Measurements from ENCODE around the gene ABHD10. TPM values are rescaled to one million over a fixed set of nuclear protein-coding genes. Genes with fewer than 3 reads are reported as not detected.

Gene ABHD10
- total and polyA plus RNA-seq, 5 donors from 2014 or later, result 18.8 to 37.2 (median 34.3) TPM

GRCh38 chr3:111943533-111943932, 35.3 kb upstream of the ABHD10 start:
- DNase-seq, result no peak
- H3K9me3 Mint-ChIP-seq, result no peaks in the 10 kb centered on the region
- ATAC-seq (ENCODE audit: low read depth in 2 of 2), result no peak
- peaks cover 6% of the 10 kb centered on the region for H3K27me3 Mint-ChIP-seq
- Histone ChIP-seq H3K4me3 (ENCODE audit: low read depth, low read length) (no peak overlapping the region), H3K36me3 (ENCODE audit: control insufficient read depth, insufficient read depth, low read length) (no peaks in the 10 kb centered on the region), H3K27ac (ENCODE audit: insufficient read depth, low read length, poor library complexity, severe bottlenecking) (no peak overlapping the region), H3K27me3 (ENCODE audit: control insufficient read depth, insufficient read depth, low read length) (no peaks in the 10 kb centered on the region), H3K9me3 (ENCODE audit: control insufficient read depth in 2 of 2, low read length in 2 of 2) (no peaks in the 10 kb centered on the region), H3K4me1 (ENCODE audit: control insufficient read depth, insufficient read depth, low read length, poor library complexity, severe bottlenecking) (no peaks in the 10 kb centered on the region)
- H3K4me3 Mint-ChIP-seq, result no peak overlapping the region
- no peaks in the 10 kb centered on the region for H3K4me1 Mint-ChIP-seq
- no peak overlapping the region for H3K27ac Mint-ChIP-seq
- H3K36me3 Mint-ChIP-seq, result peaks cover 16% of the 10 kb centered on the region

- no peaks in the 10 kb centered on the region for H3K4me1 Mint-ChIP-seq
- DNase-seq (no peak), ATAC-seq (ENCODE audit: low read depth in 2 of 2) (no peak)
- Histone ChIP-seq H3K4me1 (ENCODE audit: control insufficient read depth, insufficient read depth, low read length, poor library complexity, severe bottlenecking) (no peaks in the 10 kb centered on the region), H3K27me3 (ENCODE audit: control insufficient read depth, insufficient read depth, low read length) (no peaks in the 10 kb centered on the region), H3K27ac (ENCODE audit: insufficient read depth, low read length, poor library complexity, severe bottlenecking) (no peak overlapping the region), H3K4me3 (ENCODE audit: low read depth, low read length) (no peak overlapping the region), H3K36me3 (ENCODE audit: control insufficient read depth, insufficient read depth, low read length) (no peaks in the 10 kb centered on the region), H3K9me3 (ENCODE audit: control insufficient read depth in 2 of 2, low read length in 2 of 2) (no peaks in the 10 kb centered on the region)
- H3K4me3 Mint-ChIP-seq, result no peak overlapping the region
- peaks cover 11% of the 10 kb centered on the region for H3K36me3 Mint-ChIP-seq
- no peak overlapping the region for H3K27ac Mint-ChIP-seq
- peaks cover 6% of the 10 kb centered on the region for H3K27me3 Mint-ChIP-seq
- no peaks in the 10 kb centered on the region for H3K9me3 Mint-ChIP-seq
These were observed 34.5 kb upstream of the ABHD10 start for GRCh38 chr3:111944372-111944771.

DNA sequence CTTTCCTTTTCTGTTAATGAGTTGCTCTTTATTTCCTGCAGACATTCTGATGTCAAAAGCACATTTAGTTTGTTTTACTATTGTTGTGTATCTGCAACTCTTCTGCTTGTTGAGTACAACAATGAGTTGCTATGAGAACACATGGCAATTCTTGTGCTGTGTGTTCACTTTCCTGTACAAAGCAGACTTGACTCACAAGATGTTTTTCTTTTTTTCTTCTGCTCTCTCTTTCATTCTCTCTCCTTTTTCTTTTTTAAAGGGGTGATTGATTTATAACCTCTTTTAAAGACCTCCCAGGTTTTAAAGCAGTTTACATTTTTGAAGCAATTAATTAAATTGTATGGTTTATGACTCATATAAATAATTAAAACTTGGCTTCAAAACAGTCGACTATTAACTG, 31.6 kb upstream of the ABHD10 start:
- no peak for DNase-seq
- no peak overlapping the region for H3K4me3 Mint-ChIP-seq
- no peak for ATAC-seq (ENCODE audit: low read depth in 2 of 2)
- Histone ChIP-seq H3K4me3 (ENCODE audit: low read depth, low read length) (no peak overlapping the region), H3K36me3 (ENCODE audit: control insufficient read depth, insufficient read depth, low read length) (no peaks in the 10 kb centered on the region), H3K4me1 (ENCODE audit: control insufficient read depth, insufficient read depth, low read length, poor library complexity, severe bottlenecking) (no peaks in the 10 kb centered on the region), H3K27me3 (ENCODE audit: control insufficient read depth, insufficient read depth, low read length) (no peaks in the 10 kb centered on the region), H3K9me3 (ENCODE audit: control insufficient read depth in 2 of 2, low read length in 2 of 2) (no peaks in the 10 kb centered on the region), H3K27ac (ENCODE audit: insufficient read depth, low read length, poor library complexity, severe bottlenecking) (no peak overlapping the region)
- no peaks in the 10 kb centered on the region for H3K4me1 Mint-ChIP-seq
- peaks cover 6% of the 10 kb centered on the region for H3K27me3 Mint-ChIP-seq
- H3K9me3 Mint-ChIP-seq, result no peaks in the 10 kb centered on the region
- H3K27ac Mint-ChIP-seq, result no peak overlapping the region
- no peaks in the 10 kb centered on the region for H3K36me3 Mint-ChIP-seq

- Mint-ChIP-seq H3K27me3 (peaks cover 6% of the 10 kb centered on the region), H3K36me3 (no peaks in the 10 kb centered on the region), H3K4me3 (no peak overlapping the region), H3K4me1 (no peaks in the 10 kb centered on the region), H3K9me3 (no peaks in the 10 kb centered on the region), H3K27ac (peak overlapping the region in 1 of 3 donors; percentile 39)
- Histone ChIP-seq H3K4me1 (ENCODE audit: control insufficient read depth, insufficient read depth, low read length, poor library complexity, severe bottlenecking) (no peaks in the 10 kb centered on the region), H3K27me3 (ENCODE audit: control insufficient read depth, insufficient read depth, low read length) (no peaks in the 10 kb centered on the region), H3K4me3 (ENCODE audit: low read depth, low read length) (no peak overlapping the region), H3K9me3 (ENCODE audit: control insufficient read depth in 2 of 2, low read length in 2 of 2) (no peaks in the 10 kb centered on the region), H3K27ac (ENCODE audit: insufficient read depth, low read length, poor library complexity, severe bottlenecking) (no peak overlapping the region), H3K36me3 (ENCODE audit: control insufficient read depth, insufficient read depth, low read length) (no peaks in the 10 kb centered on the region)
- no peak for DNase-seq
- no peak for ATAC-seq (ENCODE audit: low read depth in 2 of 2)
These were observed 30.0 kb upstream of the ABHD10 start for GRCh38 chr3:111948786-111949185.

DNA sequence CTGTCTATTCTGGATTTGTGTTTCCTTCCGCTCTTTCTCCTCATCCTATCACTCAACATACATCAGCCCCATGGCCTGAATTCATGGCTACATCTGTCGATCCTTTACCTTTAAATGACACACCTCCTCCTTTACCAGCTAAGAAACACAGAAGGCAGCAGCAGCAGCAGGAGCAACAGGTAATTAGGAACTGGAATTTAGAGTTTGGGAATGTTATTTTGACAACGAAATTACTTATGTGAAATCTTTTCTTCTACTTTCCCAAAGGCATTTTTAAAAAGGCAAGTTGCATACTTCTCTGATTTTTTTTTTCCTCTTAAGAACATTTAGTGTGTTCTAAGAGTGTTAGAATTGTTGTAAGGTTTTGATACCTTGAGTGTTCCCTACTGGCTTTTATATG, 29.1 kb upstream of the ABHD10 start:
- H3K36me3 ChIP-seq (ENCODE audit: control insufficient read depth, insufficient read depth, low read length), result no peaks in the 10 kb centered on the region
- Mint-ChIP-seq H3K27ac (no peak overlapping the region), H3K9me3 (no peaks in the 10 kb centered on the region), H3K4me3 (no peak overlapping the region), H3K27me3 (peaks cover 10% of the 10 kb centered on the region), H3K36me3 (no peaks in the 10 kb centered on the region), H3K4me1 (no peaks in the 10 kb centered on the region)
- no peaks in the 10 kb centered on the region for H3K27me3 ChIP-seq (ENCODE audit: control insufficient read depth, insufficient read depth, low read length)
- H3K4me1 ChIP-seq (ENCODE audit: control insufficient read depth, insufficient read depth, low read length, poor library complexity, severe bottlenecking), result no peaks in the 10 kb centered on the region
- no peak for DNase-seq
- H3K4me3 ChIP-seq (ENCODE audit: low read depth, low read length), result no peak overlapping the region
- no peak for ATAC-seq (ENCODE audit: low read depth in 2 of 2)
- no peaks in the 10 kb centered on the region for H3K9me3 ChIP-seq (ENCODE audit: control insufficient read depth in 2 of 2, low read length in 2 of 2)
- H3K27ac ChIP-seq (ENCODE audit: insufficient read depth, low read length, poor library complexity, severe bottlenecking), result no peak overlapping the region

DNA sequence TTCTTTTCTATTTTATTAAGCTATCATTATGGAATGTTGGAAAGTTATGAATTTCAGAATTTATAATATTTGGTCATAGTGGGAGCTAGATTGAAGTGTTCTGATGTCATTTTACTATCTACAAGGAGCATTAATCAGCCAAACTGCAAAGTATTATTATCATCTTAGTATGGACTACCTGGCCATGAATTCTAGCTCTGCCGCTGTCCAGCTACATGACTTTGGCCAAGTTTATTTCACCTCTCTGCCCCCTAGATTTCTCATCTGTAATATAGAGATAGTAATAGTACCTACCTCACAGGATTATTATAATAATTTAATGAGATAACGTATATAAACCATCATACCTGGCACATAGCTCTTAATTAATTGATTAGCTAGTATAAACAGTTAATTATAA, 27.8 kb upstream of the ABHD10 start:
- Histone ChIP-seq H3K36me3 (ENCODE audit: control insufficient read depth, insufficient read depth, low read length) (no peaks in the 10 kb centered on the region), H3K27ac (ENCODE audit: insufficient read depth, low read length, poor library complexity, severe bottlenecking) (no peak overlapping the region), H3K27me3 (ENCODE audit: control insufficient read depth, insufficient read depth, low read length) (no peaks in the 10 kb centered on the region), H3K4me3 (ENCODE audit: low read depth, low read length) (no peak overlapping the region), H3K9me3 (ENCODE audit: control insufficient read depth in 2 of 2, low read length in 2 of 2) (no peaks in the 10 kb centered on the region), H3K4me1 (ENCODE audit: control insufficient read depth, insufficient read depth, low read length, poor library complexity, severe bottlenecking) (no peaks in the 10 kb centered on the region)
- no peaks in the 10 kb centered on the region for H3K9me3 Mint-ChIP-seq
- ATAC-seq (ENCODE audit: low read depth in 2 of 2) (no peak), DNase-seq (no peak)
- no peaks in the 10 kb centered on the region for H3K36me3 Mint-ChIP-seq
- no peaks in the 10 kb centered on the region for H3K4me1 Mint-ChIP-seq
- no peak overlapping the region for H3K27ac Mint-ChIP-seq
- no peak overlapping the region for H3K4me3 Mint-ChIP-seq
- H3K27me3 Mint-ChIP-seq, result peaks cover 10% of the 10 kb centered on the region

DNA sequence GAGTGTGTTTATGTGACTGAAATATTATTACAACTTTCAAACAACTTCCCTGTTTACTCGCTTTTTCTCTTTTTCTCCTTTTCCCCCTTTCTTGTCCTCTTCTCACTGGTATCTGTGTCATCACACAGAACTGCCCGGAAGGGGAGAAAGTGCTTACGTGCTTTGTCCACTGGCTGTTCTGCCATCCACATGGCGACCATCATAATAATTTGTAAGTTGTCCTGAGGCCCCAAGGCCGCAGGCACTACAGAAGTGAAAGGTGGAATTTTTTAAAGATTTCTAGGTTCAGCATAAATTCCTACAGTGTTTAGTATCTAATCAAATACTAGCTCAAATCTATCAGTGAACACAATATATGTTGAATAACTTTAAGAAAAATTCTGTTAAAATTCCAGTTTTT, 26.7 kb upstream of the ABHD10 start:
- Histone ChIP-seq H3K4me3 (ENCODE audit: low read depth, low read length) (no peak overlapping the region), H3K27ac (ENCODE audit: insufficient read depth, low read length, poor library complexity, severe bottlenecking) (no peak overlapping the region), H3K4me1 (ENCODE audit: control insufficient read depth, insufficient read depth, low read length, poor library complexity, severe bottlenecking) (no peaks in the 10 kb centered on the region), H3K9me3 (ENCODE audit: control insufficient read depth in 2 of 2, low read length in 2 of 2) (no peaks in the 10 kb centered on the region), H3K36me3 (ENCODE audit: control insufficient read depth, insufficient read depth, low read length) (no peaks in the 10 kb centered on the region), H3K27me3 (ENCODE audit: control insufficient read depth, insufficient read depth, low read length) (no peaks in the 10 kb centered on the region)
- no peak overlapping the region for H3K4me3 Mint-ChIP-seq
- DNase-seq (no peak), ATAC-seq (ENCODE audit: low read depth in 2 of 2) (no peak)
- no peaks in the 10 kb centered on the region for H3K4me1 Mint-ChIP-seq
- peaks cover 10% of the 10 kb centered on the region for H3K27me3 Mint-ChIP-seq
- no peaks in the 10 kb centered on the region for H3K9me3 Mint-ChIP-seq
- no peak overlapping the region for H3K27ac Mint-ChIP-seq
- no peaks in the 10 kb centered on the region for H3K36me3 Mint-ChIP-seq

- no peak overlapping the region for H3K27ac Mint-ChIP-seq
- H3K9me3 ChIP-seq (ENCODE audit: control insufficient read depth in 2 of 2, low read length in 2 of 2), result no peaks in the 10 kb centered on the region
- no peaks in the 10 kb centered on the region for H3K36me3 ChIP-seq (ENCODE audit: control insufficient read depth, insufficient read depth, low read length)
- H3K27me3 Mint-ChIP-seq, result peaks cover 15% of the 10 kb centered on the region
- no peaks in the 10 kb centered on the region for H3K4me1 Mint-ChIP-seq
- H3K4me1 ChIP-seq (ENCODE audit: control insufficient read depth, insufficient read depth, low read length, poor library complexity, severe bottlenecking), result no peaks in the 10 kb centered on the region
- no peaks in the 10 kb centered on the region for H3K27me3 ChIP-seq (ENCODE audit: control insufficient read depth, insufficient read depth, low read length)
- H3K4me3 ChIP-seq (ENCODE audit: low read depth, low read length), result no peak overlapping the region
- no peaks in the 10 kb centered on the region for H3K36me3 Mint-ChIP-seq
- H3K27ac ChIP-seq (ENCODE audit: insufficient read depth, low read length, poor library complexity, severe bottlenecking), result no peak overlapping the region
- DNase-seq (no peak), ATAC-seq (ENCODE audit: low read depth in 2 of 2) (no peak)
- no peaks in the 10 kb centered on the region for H3K9me3 Mint-ChIP-seq
- H3K4me3 Mint-ChIP-seq, result no peak overlapping the region
These were observed 25.9 kb upstream of the ABHD10 start for GRCh38 chr3:111952866-111953450.

Measured in CD4-positive, CD25-positive, alpha-beta regulatory T cell (primary cell).